HepG2 (cell line): ENCODE data around the gene SLC13A3. TPM values are rescaled to one million over a fixed set of nuclear protein-coding genes. Genes with fewer than 3 reads are reported as not detected.

Experiments
- CBX1 ChIP-seq: IDR thresholded peaks from one replicate; pipeline ENCODE4 v1.6.1; 2016; ENCODE audit warnings: antibody characterized with exemption, low read depth
- CENPX ChIP-seq: sonication (generic); formaldehyde crosslinking; IDR thresholded peaks from 2 replicates; pipeline ENCODE4 v1.9.0; 2021; ENCODE audit warnings: mild to moderate bottlenecking, missing genetic modification reagents, moderate library complexity
- FOXC1 ChIP-seq: sonication (generic); formaldehyde crosslinking; IDR thresholded peaks from 2 replicates; pipeline ENCODE4 v1.8.0; 2022; ENCODE audit warnings: mild to moderate bottlenecking, missing genetic modification reagents, borderline replicate concordance
- GRHL1 ChIP-seq: sonication (generic); formaldehyde crosslinking; conservative IDR thresholded peaks from 2 replicates; pipeline ENCODE4 v1.8.0; 2022; ENCODE audit warnings: missing genetic modification reagents
- HNF4A ChIP-seq: sonication (generic); formaldehyde crosslinking; IDR thresholded peaks from 2 replicates; pipeline ENCODE4 v1.4.0; 2020; ENCODE audit warnings: missing genetic modification reagents
- HOXA5 ChIP-seq: sonication (generic); formaldehyde crosslinking; IDR thresholded peaks from 2 replicates; pipeline ENCODE4 v1.4.0; 2020; ENCODE audit warnings: missing genetic modification reagents
- HOXA9 ChIP-seq: sonication (generic); formaldehyde crosslinking; IDR thresholded peaks from 2 replicates; pipeline ENCODE4 v1.8.1; 2022; ENCODE audit warnings: missing genetic modification reagents, mild to moderate bottlenecking, moderate library complexity, borderline replicate concordance
- ISL2 ChIP-seq: sonication (generic); formaldehyde crosslinking; IDR thresholded peaks from 2 replicates; pipeline ENCODE4 v1.5.0; 2020; ENCODE audit warnings: missing genetic modification reagents
- KLF16 ChIP-seq, 2 experiments: sonication (generic) in 1 of 2; formaldehyde crosslinking in 1 of 2; IDR thresholded peaks; 2 replicates each; pipeline versions ENCODE4 v1.6.1 to v1.8.0; 2016 to 2023; ENCODE audit warnings: missing genetic modification reagents in 2 of 2, missing compliant biosample characterization in 1 of 2
- POLR2AphosphoS5 ChIP-seq: IDR thresholded peaks from 2 replicates; pipeline ENCODE4 v1.6.1; 2012; ENCODE audit warnings: low read depth, low read length
- PTBP1 ChIP-seq: fragments of 200-400 bp; formaldehyde crosslinking; IDR thresholded peaks from 2 replicates; pipeline ENCODE4 v1.6.1; 2018; ENCODE audit warnings: low read length, low read depth; ENCODE audit not compliant: poor library complexity, severe bottlenecking
- RBAK ChIP-seq: sonication (generic); formaldehyde crosslinking; IDR thresholded peaks from 2 replicates; pipeline ENCODE4 v1.5.1; 2020; ENCODE audit warnings: mild to moderate bottlenecking, missing genetic modification reagents
- RBM22 ChIP-seq: fragments of 200-400 bp; formaldehyde crosslinking; optimal IDR thresholded peaks from 2 replicates; pipeline ENCODE3; 2017; ENCODE audit warnings: mild to moderate bottlenecking, low read length, moderate library complexity
- SALL2 ChIP-seq: sonication (generic); formaldehyde crosslinking; IDR thresholded peaks from 2 replicates; pipeline ENCODE4 v1.8.1; 2023; ENCODE audit warnings: mild to moderate bottlenecking, missing genetic modification reagents, inconsistent platforms
- SP5 ChIP-seq: IDR thresholded peaks from 2 replicates; pipeline ENCODE4 v1.6.1; 2016; ENCODE audit warnings: low read depth, borderline replicate concordance
- ZBTB2 ChIP-seq: sonication (generic); formaldehyde crosslinking; IDR thresholded peaks from 2 replicates; pipeline ENCODE4 v1.8.0; 2022; ENCODE audit warnings: low read depth, missing genetic modification reagents
- ZBTB8A ChIP-seq: sonication (generic); formaldehyde crosslinking; IDR thresholded peaks from 2 replicates; pipeline ENCODE4 v1.4.0; 2020; ENCODE audit warnings: mild to moderate bottlenecking, low read depth, missing genetic modification reagents, borderline replicate concordance
- ZHX2 ChIP-seq, 2 experiments: sonication (generic) in 1 of 2; formaldehyde crosslinking in 1 of 2; IDR thresholded peaks; 2 replicates each; pipeline versions ENCODE4 v1.6.1 to v1.9.0; 2014 to 2022; ENCODE audit warnings: antibody characterized with exemption in 1 of 2, borderline replicate concordance in 1 of 2, inconsistent platforms in 1 of 2, low read depth in 1 of 2, missing genetic modification reagents in 1 of 2
- ZNF607 ChIP-seq: sonication (generic); formaldehyde crosslinking; IDR thresholded peaks from 2 replicates; pipeline ENCODE4 v1.5.1; 2020; ENCODE audit warnings: missing genetic modification reagents, mild to moderate bottlenecking, borderline replicate concordance
- ZNF841 ChIP-seq: sonication (generic); formaldehyde crosslinking; IDR thresholded peaks from 2 replicates; pipeline ENCODE4 v1.8.1; 2023; ENCODE audit warnings: missing genetic modification reagents, borderline replicate concordance
- polyA plus RNA-seq, 8 experiments: library from polyadenylated mRNA; depleted of rRNA in 3 of 8; stranded (reverse) in 7 of 8; unstranded in 1 of 8; fragments of >200 nt; fragmentation: Illumina TruSeq in 4 of 8; extraction: Trizol in 4 of 8; gene quantifications; 2 replicates each; pipeline versions ENCODE4 v1.2.1 to v1.2.3, GENCODE V29; 2011 to 2016; ENCODE audit warnings: low read depth in 4 of 8, missing spikeins in 1 of 8, mixed read lengths in 1 of 8; ENCODE audit not compliant: insufficient read depth in 1 of 8
- total RNA-seq, 5 experiments: library from RNA; depleted of rRNA; stranded (reverse); fragments of >200 nt; fragmentation: Illumina TruSeq; extraction: Trizol; gene quantifications; 2 replicates each; pipeline ENCODE4 v1.2.3, GENCODE V29; 2016; ENCODE audit warnings: low read depth in 1 of 5

The SLC13A3 gene
- total and polyA plus RNA-seq, 2 of the 13 experiments (the other 11 are each of a cell fraction or from before 2014, with no cell fraction given), result 66.5 to 76.0 TPM

GRCh38 chr20:46683939-46684750, 32.9 kb upstream of the SLC13A3 start (continued):
- TF ChIP-seq GRHL1 (CRISPR knock-in tag), result no peak
- no peak for TF ChIP-seq SALL2
- peak; percentile 88 for TF ChIP-seq RBM22
- TF ChIP-seq KLF16 (CRISPR knock-in tag; IDR thresholded peaks at IDR 0.05), result no peak
- no peak for TF ChIP-seq CENPX (CRISPR knock-in tag)
- TF ChIP-seq SP5 (CRISPR knock-in tag), result peak; percentile 69; the same call in 1 of the 2 replicates
- 0 out of 2 replicates have a peak, but pooled peaks have one; percentile 25 for TF ChIP-seq FOXC1
- no peak for TF ChIP-seq ZNF607
- TF ChIP-seq RBAK, result 0 out of 2 replicates have a peak, but pooled peaks have one; percentile 81
- TF ChIP-seq ZBTB2 (CRISPR knock-in tag), result 0 out of 2 replicates have a peak, but pooled peaks have one; percentile 25
- TF ChIP-seq CBX1, result no peak
- TF ChIP-seq HNF4A, result no peak
- no peak for TF ChIP-seq ZBTB8A
- no peak for TF ChIP-seq ZNF841 (CRISPR knock-in tag)
- no peak for TF ChIP-seq PTBP1
- no peak for TF ChIP-seq HOXA5 (CRISPR knock-in tag)
- TF ChIP-seq ISL2 (CRISPR knock-in tag), result no peak
- TF ChIP-seq ZHX2 (IDR thresholded peaks at IDR 0.05; ENCODE audit: low read depth), result no peak
- TF ChIP-seq ZHX2 (CRISPR knock-in tag; IDR thresholded peaks at IDR 0.05; ENCODE audit: borderline replicate concordance), result no peak
- peak; percentile 8 for TF ChIP-seq POLR2AphosphoS5
- TF ChIP-seq HOXA9, result 0 out of 2 replicates have a peak, but pooled peaks have one; percentile 38
